ENCODE data around the gene ZNF385A. TPM values are rescaled to one million over a fixed set of nuclear protein-coding genes. Genes with fewer than 3 reads are reported as not detected.

ZNF385A gene
- total and polyA plus RNA-seq, 9 of the 15 experiments (the other 6 are each of a cell fraction or from before 2014, with no cell fraction given) = 1.0 to 111 (median 7.7) TPM

- DNase-seq (ENCODE audit: extremely low read depth in 1 of 4, low spot score in 3 of 4) (no peak), FAIRE-seq (no peak), ATAC-seq (peak; percentile 5)
- Histone ChIP-seq H3K4me2 (ENCODE audit: insufficient read depth, low read length) (peak overlapping the region; percentile 49), H3K9me1 (ENCODE audit: control insufficient read depth, insufficient read depth, low read length) (no peaks in the 10 kb centered on the region), H3K9ac (ENCODE audit: insufficient read depth in 1 of 2, low read depth in 2 of 2, low read length in 2 of 2) (peak overlapping the region; percentile 41 to 91; a peak in 3 of 4 replicates), H4K20me1 (replicated peaks; ENCODE audit: control insufficient read depth, insufficient read depth, low read length) (0 out of 2 replicates have a peak, but pooled peaks cover under 1% of the 10 kb centered on the region), H3K27ac (ENCODE audit: extremely low read depth, low read depth, low read length) (peak overlapping the region; percentile 88), H2AFZ (ENCODE audit: low read depth, low read length) (peak overlapping the region; percentile 48), H3K4me3 (no peak overlapping the region), H3K4me1 (replicated peaks in 1 of 2; ENCODE audit: control insufficient read depth in 2 of 2, insufficient read depth in 2 of 2, low read length in 2 of 2) (peaks cover 57 to 73% of the 10 kb centered on the region in 2 experiments), H3K79me2 (ENCODE audit: control insufficient read depth, insufficient read depth, low read length) (peaks cover 40% of the 10 kb centered on the region), H3K27me3 (ENCODE audit: control insufficient read depth in 2 of 2, insufficient read depth in 2 of 2, low read length in 2 of 2) (no peaks in the 10 kb centered on the region), H3K36me3 (ENCODE audit: control insufficient read depth, insufficient read depth, low read length) (peaks cover 10% of the 10 kb centered on the region; the same call in 2 of the 3 replicates), H3K9me3 (replicated peaks; ENCODE audit: control insufficient read depth, insufficient read depth, low read depth, low read length) (no peaks in the 10 kb centered on the region)
- 20% methylated on average over 2 of the region's 2 CpGs for WGBS (ENCODE audit: insufficient coverage, low coverage, missing lambda C conversion rate)
- POLR2A ChIA-PET = interaction anchor here (0.8 to 1.5 kb wide), 6 partner anchors 12 to 141 kb away, joined by 3 to 6 read pairs (median 4); no protein-coding TSS in a partner anchor
- CTCF ChIA-PET (ENCODE audit: low intra/inter-chr PET ratio) = no interaction called here
- intact Hi-C loops (cut with micrococcal nuclease) = no loop called here
- BruUV-seq (replicated peaks) = no TSS peak
- in situ Hi-C loops (cut with MboI) = no loop called here
- TF ChIP-seq POLR3G (IDR thresholded peaks at IDR 0.05; ENCODE audit: extremely low read depth, insufficient read length, insufficient replicate concordance) = no peak
- TF ChIP-seq VEZF1 (CRISPR knock-in tag; IDR thresholded peaks at IDR 0.05) = peak; percentile 13; the same call in 1 of the 2 replicates
- 0 out of 2 replicates have a peak, but pooled peaks have one; percentile 14 for TF ChIP-seq NFRKB (IDR thresholded peaks at IDR 0.05; ENCODE audit: low read depth)
- peak; percentile 50; the same call in 1 of the 2 replicates for TF ChIP-seq SPI1 (IDR thresholded peaks at IDR 0.05; ENCODE audit: borderline replicate concordance, low read depth, low read length)
- no peak for TF ChIP-seq STAG1 (CRISPR knock-in tag; IDR thresholded peaks at IDR 0.05; ENCODE audit: borderline replicate concordance)
- no peak for TF ChIP-seq HNRNPL (IDR thresholded peaks at IDR 0.05; ENCODE audit: low read depth, low read length)
- peak; percentile 36 for TF ChIP-seq BRD9 (IDR thresholded peaks at IDR 0.05; ENCODE audit: low read depth, partially characterized antibody)
- TF ChIP-seq TFAP4 (CRISPR knock-in tag; IDR thresholded peaks at IDR 0.05; ENCODE audit: borderline replicate concordance) = 0 out of 2 replicates have a peak, but pooled peaks have one; percentile 19
- 0 out of 2 replicates have a peak, but pooled peaks have one; percentile 19 for TF ChIP-seq GABPA (tag; conservative IDR thresholded peaks at IDR 0.05; ENCODE audit: low read depth)
- peak; percentile 5; the same call in 1 of the 2 replicates for TF ChIP-seq ZBTB2 (IDR thresholded peaks at IDR 0.05)
- 0 out of 2 replicates have a peak, but pooled peaks have one; percentile 6 for TF ChIP-seq ATF3 (IDR thresholded peaks at IDR 0.05)
- no peak for TF ChIP-seq ATF3 (CRISPR knock-in tag; conservative IDR thresholded peaks at IDR 0.05)
- TF ChIP-seq ZFP1 (CRISPR knock-in tag; IDR thresholded peaks at IDR 0.05) = no peak
- TF ChIP-seq GABPB1 (CRISPR knock-in tag; IDR thresholded peaks at IDR 0.05) = peak; percentile 14; the same call in 1 of the 2 replicates
- TF ChIP-seq ZFP30 (CRISPR knock-in tag; IDR thresholded peaks at IDR 0.05; ENCODE audit: borderline replicate concordance) = no peak
- peak; percentile 33 for TF ChIP-seq CBFA2T3 (IDR thresholded peaks at IDR 0.05)
- no peak for TF ChIP-seq CC2D1A (IDR thresholded peaks at IDR 0.05)
- TF ChIP-seq KLF6 (CRISPR knock-in tag; IDR thresholded peaks at IDR 0.05; ENCODE audit: borderline replicate concordance) = no peak
- no peak for TF ChIP-seq FUS (optimal IDR thresholded peaks at IDR 0.05; ENCODE audit: low read depth, low read length)
- TF ChIP-seq DPF2 (IDR thresholded peaks at IDR 0.05) = peak; percentile 5
Measured at GRCh38 chr12:54420766-54421144, 36.2 kb upstream of the ZNF385A start.
